ENCODE measurements around the gene RIBC2.
"Not testable (repeated sequence)": the region's sequence is repeated elsewhere in the genome, so short reads cannot be mapped to it uniquely, and the experiment has no call there.

RIBC2 gene

GRCh38 chr22:45424241-45424731, 10.8 kb downstream of the RIBC2 start:
- no peak for DNase-seq

DNA sequence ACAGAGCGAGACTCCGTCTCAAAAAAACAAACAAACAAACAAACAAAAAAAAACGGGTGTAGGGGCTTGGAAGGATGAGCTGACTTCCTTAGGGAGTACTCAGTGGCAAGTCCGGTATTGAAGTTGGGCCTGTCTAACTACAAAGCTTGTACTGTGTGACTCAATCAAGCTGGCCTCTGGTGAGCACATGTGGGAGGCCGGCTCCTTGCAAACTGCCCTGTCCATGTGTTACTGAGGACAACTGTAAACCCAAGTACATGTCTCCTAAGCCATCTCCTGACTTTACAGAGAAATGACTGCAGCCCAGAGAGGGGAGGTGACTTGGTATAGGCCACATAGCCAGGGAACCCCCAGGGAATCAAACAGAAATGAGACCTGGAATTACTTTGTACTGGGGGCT, 11.6 kb downstream of the RIBC2 start:
- DNase-seq = no peak

DNA sequence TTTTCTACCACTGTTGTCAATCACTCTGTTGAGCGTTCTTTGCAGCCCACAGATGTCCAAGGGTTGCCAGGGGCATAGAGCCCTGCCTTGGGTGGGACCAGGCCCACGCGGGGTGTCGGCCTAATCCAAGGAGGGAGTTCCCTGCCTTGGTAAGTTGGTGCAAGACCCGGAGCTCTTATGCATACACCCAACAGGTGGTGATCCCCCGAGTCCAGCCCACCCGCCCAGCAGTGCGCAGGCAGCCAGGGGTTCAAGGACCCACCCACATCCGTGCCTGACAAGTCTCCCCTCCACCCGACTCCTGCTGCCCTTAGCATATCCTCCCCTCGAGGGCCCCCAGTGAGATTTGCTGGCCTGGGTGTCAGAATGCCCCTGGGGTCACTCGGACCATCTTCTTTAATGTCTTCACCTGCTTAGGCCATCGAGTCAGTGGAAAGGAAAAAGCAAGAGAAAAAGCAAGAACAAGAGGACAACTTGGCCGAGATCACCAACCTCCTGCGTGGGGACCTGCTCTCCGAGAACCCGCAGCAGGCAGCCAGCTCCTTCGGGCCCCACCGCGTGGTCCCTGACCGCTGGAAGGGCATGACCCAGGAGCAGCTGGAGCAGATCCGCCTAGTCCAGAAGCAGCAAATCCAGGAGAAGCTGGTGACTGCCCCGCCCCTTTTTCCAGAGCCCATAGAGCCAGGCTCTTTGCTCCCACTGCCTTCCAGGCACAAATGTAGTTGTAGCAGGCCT, 12.2 kb downstream of the RIBC2 start:
- no peak for DNase-seq

- no peak for DNase-seq
Measured at GRCh38 chr22:45426387-45426786, 12.9 kb downstream of the RIBC2 start.

DNA sequence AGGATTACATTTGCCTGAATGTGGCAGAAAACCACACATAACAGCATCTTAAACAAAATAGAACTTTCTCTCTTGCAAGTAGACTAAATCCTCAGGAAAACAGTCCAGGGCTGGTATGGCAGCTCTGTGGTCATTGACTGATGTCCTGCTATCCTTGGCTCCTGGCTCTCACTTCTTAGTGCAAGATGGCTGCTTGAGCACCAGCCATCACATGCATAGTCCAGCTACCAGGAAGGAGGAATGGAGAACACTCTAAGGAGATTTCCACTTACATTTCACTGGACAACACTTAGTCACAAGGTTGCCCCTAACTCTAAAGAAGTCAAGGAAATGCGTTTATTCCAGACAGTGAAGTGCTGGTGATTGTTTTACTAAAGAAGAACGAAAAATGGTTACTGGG, 13.6 kb downstream of the RIBC2 start:
- no peak for DNase-seq

GRCh38 chr22:45428391-45429385, 15.2 kb downstream of the RIBC2 start:
- no peak for DNase-seq

DNA sequence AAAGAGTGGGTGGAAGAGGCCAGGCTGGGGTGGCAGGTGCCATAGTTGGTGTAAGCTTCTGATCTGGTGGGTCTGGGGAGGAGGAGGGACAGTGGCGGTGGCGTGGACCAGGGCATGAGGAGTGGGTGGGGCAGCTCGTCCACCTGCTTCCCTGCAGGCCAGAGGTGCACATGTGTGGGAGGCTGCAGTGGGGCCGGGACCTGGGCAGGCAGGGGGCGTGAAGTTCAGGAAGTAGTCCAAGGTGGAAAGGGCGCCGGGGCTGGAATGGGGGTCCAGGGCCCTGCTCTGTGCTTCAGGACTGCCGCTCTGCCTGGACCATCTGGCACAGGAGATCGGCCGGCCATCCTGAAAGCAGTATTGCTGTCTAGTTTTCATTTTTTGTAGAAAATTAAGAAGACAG, 15.9 kb downstream of the RIBC2 start:
- no peak for DNase-seq

- no peak for DNase-seq
Measured at GRCh38 chr22:45429981-45430775, 16.7 kb downstream of the RIBC2 start.

DNA sequence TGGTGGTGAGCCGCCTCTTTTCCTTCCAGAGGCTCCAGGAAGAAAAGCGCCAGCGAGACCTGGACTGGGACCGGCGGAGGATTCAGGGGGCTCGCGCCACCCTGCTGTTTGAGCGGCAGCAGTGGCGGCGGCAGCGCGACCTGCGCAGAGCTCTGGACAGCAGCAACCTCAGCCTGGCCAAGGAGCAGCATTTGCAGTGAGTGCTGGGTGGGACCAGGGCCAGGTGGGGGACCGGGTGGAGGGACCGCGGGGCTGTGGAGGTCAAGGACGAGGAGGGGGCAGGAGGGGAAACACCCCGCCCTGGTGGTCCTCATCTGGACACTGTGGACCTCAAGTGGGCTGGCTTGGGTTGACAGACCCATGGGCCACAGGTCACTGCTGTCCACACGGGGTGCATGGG, 17.4 kb downstream of the RIBC2 start:
- DNase-seq = no peak

DNA sequence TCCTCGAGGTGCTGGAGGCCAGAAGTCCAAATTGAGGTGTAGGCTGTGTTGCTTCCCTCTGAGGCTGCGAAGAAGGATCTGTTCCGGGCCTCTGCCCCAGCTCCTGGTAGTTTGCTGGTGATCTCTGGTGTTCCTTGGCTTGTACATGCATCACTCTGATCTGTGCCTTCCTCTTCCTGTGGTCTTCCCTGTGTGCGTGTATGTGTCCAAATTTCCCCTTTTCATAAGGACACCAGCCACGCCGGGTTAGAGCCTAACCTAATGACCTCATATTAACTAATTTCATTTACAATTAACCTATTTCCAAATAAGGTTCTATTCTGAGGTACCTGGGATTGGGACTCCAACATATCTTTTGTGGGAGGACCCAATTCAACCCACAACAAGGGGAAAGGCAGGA, 21.5 kb downstream of the RIBC2 start:
- DNase-seq = no peak

GRCh38 chr22:45435544-45436139, 22.1 kb downstream of the RIBC2 start:
- peak in 51 of 56 donors; percentile 9 to 91 (median 60) for DNase-seq

DNA sequence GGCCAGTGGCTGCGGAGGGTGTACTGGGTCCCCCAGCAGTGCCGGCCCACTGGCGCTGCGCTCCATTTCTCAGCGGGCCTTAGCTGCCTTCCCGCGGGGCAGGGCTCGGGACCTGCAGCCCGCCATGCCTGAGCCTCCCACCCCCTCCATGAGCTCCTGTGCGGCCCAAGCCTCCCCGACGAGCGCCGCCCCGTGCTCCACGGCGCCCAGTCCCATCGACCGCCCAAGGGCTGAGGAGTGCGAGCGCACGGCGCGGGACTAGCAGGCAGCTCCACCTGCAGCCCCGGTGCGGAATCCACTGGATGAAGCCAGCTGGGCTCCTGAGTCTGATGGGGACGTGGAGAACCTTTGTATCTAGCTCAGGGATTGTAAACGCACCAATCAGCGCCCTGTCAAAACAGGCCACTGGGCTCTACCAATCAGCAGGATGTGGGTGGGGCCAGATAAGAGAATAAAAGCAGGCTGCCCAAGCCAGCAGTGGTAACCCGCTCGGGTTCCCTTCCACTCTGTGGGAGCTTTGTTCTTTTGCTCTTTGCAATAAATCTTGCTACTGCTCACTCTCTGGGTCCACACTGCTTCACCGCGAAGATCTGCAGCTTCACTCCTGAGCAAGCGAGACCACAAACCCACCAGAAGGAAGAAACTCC, 23.5 kb downstream of the RIBC2 start:
- not testable (repeated sequence) for DNase-seq

- DNase-seq = no peak
Measured at GRCh38 chr22:45438336-45438735, 24.8 kb downstream of the RIBC2 start.

DNA sequence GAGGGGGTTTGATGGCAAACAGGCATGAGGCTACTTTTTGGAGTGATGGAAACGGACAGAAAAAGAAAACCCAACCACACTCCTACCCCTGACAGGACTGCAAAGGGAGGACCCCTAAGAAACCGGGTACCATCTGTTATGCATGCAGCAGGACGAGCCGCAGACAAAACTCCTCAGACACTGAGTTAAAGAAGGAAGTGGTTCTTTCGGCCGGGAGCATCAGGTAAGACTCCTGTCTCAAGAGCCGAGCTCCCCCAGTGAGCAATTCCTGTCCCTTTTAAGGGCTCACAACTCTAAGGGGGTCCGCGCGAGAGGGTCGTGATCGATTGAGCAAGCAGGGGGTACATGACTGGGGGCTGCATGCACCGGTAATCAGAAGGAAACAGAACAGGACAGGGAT, 27.2 kb downstream of the RIBC2 start:
- DNase-seq = not testable (repeated sequence)

DNA sequence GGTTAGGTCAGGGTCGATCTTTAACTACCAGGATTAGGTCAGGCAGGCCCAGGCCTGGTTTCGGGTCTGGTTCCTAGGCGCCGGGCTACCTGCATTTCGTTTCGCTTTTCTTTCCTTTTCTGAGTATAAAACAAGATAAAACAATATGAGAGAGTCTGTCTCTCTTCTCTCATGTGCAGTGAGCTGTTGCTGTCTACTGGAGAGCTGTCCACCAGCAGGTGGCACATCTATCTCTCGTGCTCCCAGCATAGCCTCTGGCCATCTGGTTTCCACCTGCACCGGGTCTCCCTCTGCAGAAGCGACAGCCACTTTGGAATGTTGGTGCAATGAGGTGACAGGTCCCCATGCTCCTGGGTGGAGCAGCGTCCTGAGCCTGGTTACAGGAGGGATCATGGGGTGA, 27.6 kb downstream of the RIBC2 start:
- DNase-seq = peak in 14 of 56 donors; percentile 1 to 31 (median 7)

DNA sequence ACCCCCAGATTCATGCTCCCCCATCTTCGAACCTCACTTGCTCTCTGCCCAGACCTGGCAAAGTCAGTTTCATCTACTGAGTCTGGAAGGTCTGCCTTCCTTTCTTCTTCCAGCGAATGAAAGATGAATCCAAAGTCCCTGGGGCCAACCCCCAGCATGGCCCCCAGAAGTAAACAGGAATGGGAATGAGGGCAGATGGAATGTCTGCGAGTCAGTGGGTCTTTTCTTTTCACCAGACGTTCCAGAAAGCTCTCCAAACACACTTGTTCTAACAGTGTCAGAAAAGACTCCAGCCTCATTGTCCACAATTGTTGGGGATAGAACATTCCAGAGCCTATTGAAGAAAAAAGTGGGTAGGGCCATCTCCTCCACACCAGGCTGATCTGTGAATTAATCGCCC, 28.6 kb downstream of the RIBC2 start:
- no peak for DNase-seq

GRCh38 chr22:45444168-45444567, 30.7 kb downstream of the RIBC2 start:
- DNase-seq = no peak

- no peak for DNase-seq
Measured at GRCh38 chr22:45445031-45445710, 31.7 kb downstream of the RIBC2 start.

DNA sequence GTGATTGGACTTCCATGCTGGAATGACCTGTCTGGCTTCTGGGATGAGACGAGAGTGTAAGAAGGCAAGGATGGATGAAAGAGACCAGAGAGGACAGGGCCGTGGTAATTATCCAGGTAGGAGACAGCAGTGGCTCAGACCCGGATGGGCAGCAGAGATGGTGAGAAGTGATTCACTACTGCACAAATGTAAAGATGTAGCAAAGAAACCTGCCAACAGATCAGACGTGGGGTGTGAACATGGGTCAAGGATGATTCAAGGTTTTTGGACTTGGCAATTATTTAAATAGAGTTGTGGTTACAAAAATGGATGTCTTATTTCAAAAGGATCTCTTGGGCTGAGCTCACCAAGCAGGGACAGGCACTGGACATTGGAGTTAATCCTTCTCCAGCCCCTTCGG, 32.7 kb downstream of the RIBC2 start:
- DNase-seq = no peak

DNA sequence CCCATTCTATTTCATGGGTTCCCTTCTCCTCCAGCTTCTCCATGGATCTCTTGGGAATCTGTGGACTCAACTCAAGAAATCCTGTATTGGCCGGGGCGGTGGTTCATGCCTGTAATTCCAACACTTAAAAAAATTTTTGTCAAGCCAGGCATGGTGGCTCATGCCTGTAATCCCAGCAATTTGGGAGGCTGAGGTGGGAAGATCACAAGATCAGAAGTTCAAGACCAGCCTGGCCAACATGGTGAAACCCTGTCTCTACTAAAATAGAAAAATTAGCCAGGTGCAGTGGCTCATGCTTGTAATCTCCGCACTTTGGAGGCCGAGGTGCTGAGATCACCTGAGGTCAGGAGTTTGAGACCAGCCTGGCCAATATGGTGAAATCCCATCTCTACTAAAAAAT, 34.1 kb downstream of the RIBC2 start:
- DNase-seq = not testable (repeated sequence)
